ENCODE results near the gene SHMT2. TPM values are rescaled to one million over a fixed set of nuclear protein-coding genes. Genes with fewer than 3 reads are reported as not detected.

Gene SHMT2
- total and polyA plus RNA-seq, 2 donors from 2014 or later = 49.3 to 70.1 TPM

DNA sequence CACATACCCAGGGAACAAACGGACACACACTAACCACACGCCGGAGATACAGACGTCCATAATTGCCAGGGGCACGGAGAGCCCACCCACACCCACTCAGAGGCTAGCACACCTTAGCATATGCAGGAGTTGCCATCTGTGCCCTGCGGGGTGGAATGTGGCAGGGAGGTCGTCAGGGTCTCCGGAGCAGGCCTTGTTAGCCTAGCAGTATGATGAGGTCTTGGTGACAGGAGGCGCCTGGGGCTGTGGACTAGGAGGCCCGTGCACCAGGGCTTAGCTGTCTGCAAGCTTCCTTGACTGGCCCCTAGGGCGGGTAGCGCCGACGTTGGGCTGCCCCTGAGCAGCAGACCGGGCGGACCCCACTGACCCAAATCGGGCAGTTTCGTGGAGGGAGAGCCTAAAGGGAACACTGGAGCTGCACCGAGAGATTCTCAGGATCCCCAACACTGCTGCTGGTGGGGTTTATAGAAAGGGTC is 11.5 kb downstream of the SHMT2 start:
- FAIRE-seq = no peak
- DNase-seq = peak in 2 of 5 donors; percentile 35 to 76
- Histone ChIP-seq H3K27ac (ENCODE audit: low read depth in 2 of 2, low read length in 2 of 2) (no peak overlapping the region), H3K36me3 (ENCODE audit: control insufficient read depth in 2 of 3, insufficient read depth in 3 of 3, low read length in 3 of 3) (no peaks in the 10 kb centered on the region), H3K4me3 (ENCODE audit: low read length in 3 of 3) (peak overlapping the region in 1 of 3 donors; percentile 16), H3K9ac (ENCODE audit: low read length in 3 of 3) (no peak overlapping the region), H3K27me3 (ENCODE audit: control insufficient read depth, insufficient read depth, low read length) (peaks cover 35% of the 10 kb centered on the region), H3K9me3 (ENCODE audit: control insufficient read depth in 2 of 3, insufficient read depth in 1 of 3, low read length in 3 of 3) (no peaks in the 10 kb centered on the region), H3K4me1 (ENCODE audit: control insufficient read depth in 2 of 3, insufficient read depth in 2 of 3, low read depth in 1 of 3, low read length in 3 of 3) (peaks cover 3 to 35% (median 4%) of the 10 kb centered on the region in 3 donors)
- intact Hi-C loops (cut with DNase I) = no loop called here
- no peak for TF ChIP-seq CTCF (IDR thresholded peaks at IDR 0.05; ENCODE audit: borderline replicate concordance, extremely low read depth, insufficient read depth)

- Histone ChIP-seq H3K27ac (ENCODE audit: low read depth in 2 of 2, low read length in 2 of 2) (no peak overlapping the region), H3K9me3 (ENCODE audit: control insufficient read depth in 2 of 3, insufficient read depth in 1 of 3, low read length in 3 of 3) (no peaks in the 10 kb centered on the region), H3K4me1 (ENCODE audit: control insufficient read depth in 2 of 3, insufficient read depth in 2 of 3, low read depth in 1 of 3, low read length in 3 of 3) (peaks cover 3 to 35% (median 4%) of the 10 kb centered on the region in 3 donors), H3K36me3 (ENCODE audit: control insufficient read depth in 2 of 3, insufficient read depth in 3 of 3, low read length in 3 of 3) (no peaks in the 10 kb centered on the region), H3K4me3 (ENCODE audit: low read length in 3 of 3) (no peak overlapping the region), H3K27me3 (ENCODE audit: control insufficient read depth, insufficient read depth, low read length) (peaks cover 35% of the 10 kb centered on the region), H3K9ac (ENCODE audit: low read length in 3 of 3) (no peak overlapping the region)
- intact Hi-C loops (cut with DNase I) = no loop called here
- FAIRE-seq (no peak), DNase-seq (peak in 1 of 5 donors; percentile 69)
- TF ChIP-seq CTCF (IDR thresholded peaks at IDR 0.05; ENCODE audit: borderline replicate concordance, extremely low read depth, insufficient read depth) = no peak
Observed at GRCh38 chr12:57241402-57242310, 12.1 kb downstream of the SHMT2 start.

DNA sequence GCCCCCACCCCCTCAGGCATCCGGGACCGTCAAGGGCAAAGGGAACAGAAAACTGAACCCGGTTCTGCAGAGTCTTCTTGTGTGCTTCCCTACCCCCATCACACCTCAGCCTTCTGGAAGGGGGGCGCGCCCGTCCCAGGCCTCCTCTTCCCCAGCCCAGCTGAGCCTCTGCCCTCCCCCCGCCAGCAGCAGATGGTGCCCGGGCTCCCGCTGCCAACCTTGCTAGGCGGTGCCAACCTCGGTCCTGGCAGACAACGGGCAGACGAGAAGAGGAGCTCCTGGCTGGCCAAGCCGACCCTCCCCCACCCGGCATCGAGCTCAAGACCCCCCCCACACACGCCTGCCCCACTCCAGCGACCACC is 12.8 kb downstream of the SHMT2 start:
- Histone ChIP-seq H3K36me3 (ENCODE audit: control insufficient read depth in 2 of 3, insufficient read depth in 3 of 3, low read length in 3 of 3) (no peaks in the 10 kb centered on the region), H3K4me3 (ENCODE audit: low read length in 3 of 3) (no peak overlapping the region), H3K9ac (ENCODE audit: low read length in 3 of 3) (no peak overlapping the region), H3K9me3 (ENCODE audit: control insufficient read depth in 2 of 3, insufficient read depth in 1 of 3, low read length in 3 of 3) (no peaks in the 10 kb centered on the region), H3K27ac (ENCODE audit: low read depth in 2 of 2, low read length in 2 of 2) (no peak overlapping the region), H3K27me3 (ENCODE audit: control insufficient read depth, insufficient read depth, low read length) (peaks cover 32% of the 10 kb centered on the region), H3K4me1 (ENCODE audit: control insufficient read depth in 2 of 3, insufficient read depth in 2 of 3, low read depth in 1 of 3, low read length in 3 of 3) (peaks cover 3 to 35% (median 4%) of the 10 kb centered on the region in 3 donors)
- no peak for FAIRE-seq
- no peak for TF ChIP-seq CTCF (IDR thresholded peaks at IDR 0.05; ENCODE audit: borderline replicate concordance, extremely low read depth, insufficient read depth)
- DNase-seq = no peak
- intact Hi-C loops (cut with DNase I) = no loop called here

All from kidney (tissue), 14 donors.